HG02885 (cell line): Measurements from ENCODE around the gene CDK8.
"Not testable (repeated sequence)": the region's sequence is repeated elsewhere in the genome, so short reads cannot be mapped to it uniquely, and the experiment has no call there.

ENCODE experiments used
- ATAC-seq: cut with Tn5 transposase; IDR thresholded peaks from one replicate; pipeline ENCODE4 v1.9.1; 2021; ENCODE audit warnings: mild to moderate bottlenecking; ENCODE audit not compliant: unreplicated experiment, poor library complexity

The CDK8 gene

GRCh38 chr13:26252006-26252405 is 1.9 kb upstream of the CDK8 start:
- not testable (repeated sequence) for ATAC-seq

GRCh38 chr13:26253262-26253786 is 605 bp upstream of the CDK8 start:
- no peak for ATAC-seq

- peak; percentile 39 for ATAC-seq
Observed at GRCh38 chr13:26254583-26255111, 718 bp downstream of the CDK8 start.

GRCh38 chr13:26255115-26255514 is 1.2 kb downstream of the CDK8 start:
- ATAC-seq = no peak

- no peak for ATAC-seq
Observed at GRCh38 chr13:26255691-26256277, 1.9 kb downstream of the CDK8 start.

GRCh38 chr13:26257049-26257448 is 3.1 kb downstream of the CDK8 start:
- no peak for ATAC-seq

- ATAC-seq = no peak
Observed at GRCh38 chr13:26259634-26260033, 5.7 kb downstream of the CDK8 start.

- ATAC-seq = no peak
Observed at GRCh38 chr13:26262156-26262555, 8.2 kb downstream of the CDK8 start.

GRCh38 chr13:26266311-26266710 is 12.4 kb downstream of the CDK8 start:
- no peak for ATAC-seq

GRCh38 chr13:26270707-26271106 is 16.8 kb downstream of the CDK8 start:
- ATAC-seq = no peak

GRCh38 chr13:26272621-26273020 is 18.7 kb downstream of the CDK8 start:
- no peak for ATAC-seq

GRCh38 chr13:26280295-26280694 is 26.4 kb downstream of the CDK8 start:
- no peak for ATAC-seq

- ATAC-seq = no peak
Observed at GRCh38 chr13:26280822-26281221, 26.9 kb downstream of the CDK8 start.

GRCh38 chr13:26285911-26286310 is 32.0 kb downstream of the CDK8 start:
- ATAC-seq = not testable (repeated sequence)

GRCh38 chr13:26288838-26289237 is 34.9 kb downstream of the CDK8 start:
- not testable (repeated sequence) for ATAC-seq

- ATAC-seq = no peak
Observed at GRCh38 chr13:26295812-26296211, 41.9 kb downstream of the CDK8 start.

GRCh38 chr13:26299168-26299750 is 45.3 kb downstream of the CDK8 start:
- no peak for ATAC-seq

GRCh38 chr13:26300140-26300539 is 46.2 kb downstream of the CDK8 start:
- no peak for ATAC-seq

- ATAC-seq = no peak
Observed at GRCh38 chr13:26305676-26306075, 51.7 kb downstream of the CDK8 start.

GRCh38 chr13:26307701-26308100 is 53.8 kb downstream of the CDK8 start:
- no peak for ATAC-seq

- ATAC-seq = no peak
Observed at GRCh38 chr13:26308250-26308649, 54.3 kb downstream of the CDK8 start.

- no peak for ATAC-seq
Observed at GRCh38 chr13:26308836-26309235, 54.9 kb downstream of the CDK8 start.
